Psoas muscle (tissue), 8 donors: Measurements from ENCODE around the gene SPATA3. TPM values are rescaled to one million over a fixed set of nuclear protein-coding genes. Genes with fewer than 3 reads are reported as not detected.

ENCODE experiments used
- ATAC-seq, 4 donors: fragments of 200-7000 bp; cut with Tn5 transposase; one replicate each; pipeline ENCODE4 v1.9.1; 2020; ENCODE audit warnings: moderate library complexity in 3 of 4, mild to moderate bottlenecking in 2 of 4
- DNase-seq, 2 donors: peaks; one replicate each; pipeline ENCODE4 v3.0.0-alpha.2; 2020
- H3K27ac ChIP-seq: fragments of 200-600 bp; one replicate; pipeline ENCODE4 v1.8.0; 2022
- H3K27me3 ChIP-seq, 3 donors: fragments of 200-600 bp in 1 of 3; one replicate each; pipeline versions ENCODE4 v1.6.1 to v1.8.0; 2013 to 2022; ENCODE audit warnings: low read length in 2 of 3, mild to moderate bottlenecking in 2 of 3, moderate library complexity in 1 of 3; ENCODE audit not compliant: insufficient read depth in 3 of 3
- H3K36me3 ChIP-seq, 2 donors: fragments of 200-600 bp in 1 of 2; one replicate each; pipeline versions ENCODE4 v1.6.1 to v1.8.0; 2013 to 2022; ENCODE audit warnings: low read depth in 1 of 2, mild to moderate bottlenecking in 1 of 2, moderate library complexity in 1 of 2; ENCODE audit not compliant: insufficient read depth in 1 of 2
- H3K4me1 ChIP-seq: fragments of 200-600 bp; one replicate; pipeline ENCODE4 v1.8.0; 2022
- H3K4me3 ChIP-seq: fragments of 200-600 bp; one replicate; pipeline ENCODE4 v1.8.0; 2022; ENCODE audit warnings: mild to moderate bottlenecking
- H3K9me3 ChIP-seq: fragments of 200-600 bp; one replicate; pipeline ENCODE4 v1.8.0; 2022
- CTCF ChIP-seq: fragments of 200-600 bp; IDR thresholded peaks from one replicate; pipeline ENCODE4 v1.8.0; 2022; ENCODE audit warnings: antibody characterized with exemption
- WGBS, 3 donors: extraction: QIAGEN DNeasy Blood & Tissue Kit; methylation state at CpG; one replicate each; pipeline versions ENCODE4 v1.1.6 to v1.1.7; 2013; 5-methylcytosine and 5-hydroxymethylcytosine counted together
- intact Hi-C, 2 donors: fragments of 100-400 bp; cut with DNase I; formaldehyde crosslinking; loops; one replicate each; pipeline versions ENCODE4 v1.11.0 to v1.14.2; 2022
- polyA plus RNA-seq, 3 donors: library from polyadenylated mRNA; stranded (reverse); fragments of 200-250 nt; gene quantifications; one replicate each; pipeline ENCODE4 v1.2.3, GENCODE V29; 2013
- total RNA-seq, 4 donors: library from RNA; stranded (reverse); fragmentation: NEBNext Ultra II Directional in 2 of 4; extraction: Animal tissue kit (Norgen Biotek cat#: 25700) in 2 of 4; gene quantifications; one replicate each; pipeline versions ENCODE4 v1.2.1 to v1.2.4, GENCODE V29; 2021 to 2023
- donor health status: healthy with polysubstance abuse.
- donor health status: DM: no; HTN: no; CAD: no; lungs with moderate emphysema.
- donor health status: Bipolar disorder and iron deficiency.
- donor health status: healthy.
- donor health status: DM: yes; HTN: yes; CAD: no.
- donor health status: DM: no; HTN: no; CAD: no.
- donor health status: DM: no; HTN: no; CAD: no.
- donor health status: DM: yes; HTN: yes; CAD: no.

Gene SPATA3
- total and polyA plus RNA-seq, 7 donors, result not detected

- ATAC-seq (no peak), DNase-seq (no peak)
- H3K4me3 ChIP-seq, result no peak overlapping the region
- intact Hi-C loops, result no loop called here
- WGBS, 3 donors, result 84 to 89% (median 86%) methylated on average over 9 of the region's 9 CpGs
- H3K27ac ChIP-seq, result no peak overlapping the region
- H3K9me3 ChIP-seq, result no peaks in the 10 kb centered on the region
- TF ChIP-seq CTCF, result no peak
- no peaks in the 10 kb centered on the region for H3K36me3 ChIP-seq
- H3K4me1 ChIP-seq, result no peaks in the 10 kb centered on the region
- H3K27me3 ChIP-seq, result peaks cover 0 to 3% (median 0%) of the 10 kb centered on the region in 3 donors
These were observed 33.6 kb downstream of the SPATA3 start for GRCh38 chr2:231029563-231029962.

- 69 to 73% (median 70%) methylated on average over 3 of the region's 3 CpGs for WGBS, 3 donors
- no peak for TF ChIP-seq CTCF
- H3K27me3 ChIP-seq, result peaks cover 0 to 9% (median 2%) of the 10 kb centered on the region in 3 donors
These were observed 34.8 kb downstream of the SPATA3 start for GRCh38 chr2:231030725-231031124.

GRCh38 chr2:231032575-231033140 lies 36.7 kb downstream of the SPATA3 start:
- H3K27me3 ChIP-seq, result peaks cover 0 to 28% (median 11%) of the 10 kb centered on the region in 3 donors
- intact Hi-C loops, result no loop called here
- 59 to 68% (median 62%) methylated on average over 5 of the region's 5 CpGs for WGBS, 3 donors

More at GRCh38 chr2:231030725-231031124, 34.8 kb downstream of the SPATA3 start:
- no peaks in the 10 kb centered on the region for H3K36me3 ChIP-seq
- no peaks in the 10 kb centered on the region for H3K4me1 ChIP-seq
- no peak for ATAC-seq
- no peaks in the 10 kb centered on the region for H3K9me3 ChIP-seq
- intact Hi-C loops, result no loop called here
- H3K4me3 ChIP-seq, result no peak overlapping the region
- H3K27ac ChIP-seq, result no peak overlapping the region
- no peak for DNase-seq

GRCh38 chr2:231033147-231034132 lies 37.5 kb downstream of the SPATA3 start:
- no peaks in the 10 kb centered on the region for H3K36me3 ChIP-seq
- ATAC-seq, result no peak
- no peaks in the 10 kb centered on the region for H3K9me3 ChIP-seq
- H3K4me3 ChIP-seq, result no peak overlapping the region
- H3K27me3 ChIP-seq, result peaks cover 0 to 33% (median 14%) of the 10 kb centered on the region in 3 donors
- no peak overlapping the region for H3K27ac ChIP-seq
- no peak for TF ChIP-seq CTCF
- no peaks in the 10 kb centered on the region for H3K4me1 ChIP-seq
- DNase-seq, result no peak
- WGBS, 3 donors, result 53 to 55% (median 55%) methylated on average over 11 of the region's 11 CpGs
- intact Hi-C loops, result no loop called here

More at GRCh38 chr2:231032575-231033140, 36.7 kb downstream of the SPATA3 start:
- ATAC-seq (no peak), DNase-seq (no peak)
- Histone ChIP-seq H3K4me3 (no peak overlapping the region), H3K9me3 (no peaks in the 10 kb centered on the region), H3K36me3 (no peaks in the 10 kb centered on the region), H3K4me1 (no peaks in the 10 kb centered on the region), H3K27ac (no peak overlapping the region)
- TF ChIP-seq CTCF, result no peak
